Hypothalamus (tissue), 51 donors: ENCODE results near the gene PRM2.

Experiments
- DNase-seq, 51 donors: peaks; one replicate each; lab custom pipeline; 2025; lab: John Stamatoyannopoulos, UW

Gene PRM2

GRCh38 chr16:11251525-11252481 is 24.5 kb downstream of the PRM2 start:
- no peak for DNase-seq

DNA sequence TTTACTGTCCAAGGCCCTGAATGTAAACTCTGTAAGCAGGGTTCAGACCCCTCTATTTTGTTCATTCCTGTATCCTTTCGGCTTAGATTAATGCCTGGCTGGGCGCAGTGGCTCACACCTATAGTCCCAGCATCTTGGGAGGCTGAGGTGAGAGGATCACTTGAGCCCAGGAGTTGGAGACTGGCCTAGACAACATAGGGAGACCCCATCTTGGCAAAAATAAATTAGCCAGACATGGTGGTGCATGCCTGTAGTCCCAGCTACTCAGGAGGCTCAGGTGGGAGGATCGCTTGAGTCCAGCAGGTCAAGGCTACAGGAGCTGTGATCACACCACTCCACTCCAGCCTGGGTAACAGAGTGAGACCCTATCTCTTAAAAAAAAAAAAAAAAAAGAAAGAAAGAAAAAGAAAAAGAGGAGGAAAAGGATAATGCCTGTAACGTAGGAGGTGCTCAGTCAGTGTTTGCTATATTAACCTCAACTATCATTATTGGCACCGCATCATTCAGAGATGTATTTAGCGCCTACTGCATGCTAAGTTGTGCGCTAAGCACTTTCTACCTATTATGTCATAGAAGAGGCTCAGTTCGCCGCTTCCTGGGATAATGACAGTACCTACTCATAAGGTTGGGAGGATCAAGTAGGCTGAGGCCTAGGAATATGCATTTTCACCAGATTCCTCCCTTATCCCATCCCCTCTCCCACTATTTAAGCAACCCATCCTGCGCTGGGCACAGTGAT is 25.3 kb downstream of the PRM2 start:
- no peak for DNase-seq

DNA sequence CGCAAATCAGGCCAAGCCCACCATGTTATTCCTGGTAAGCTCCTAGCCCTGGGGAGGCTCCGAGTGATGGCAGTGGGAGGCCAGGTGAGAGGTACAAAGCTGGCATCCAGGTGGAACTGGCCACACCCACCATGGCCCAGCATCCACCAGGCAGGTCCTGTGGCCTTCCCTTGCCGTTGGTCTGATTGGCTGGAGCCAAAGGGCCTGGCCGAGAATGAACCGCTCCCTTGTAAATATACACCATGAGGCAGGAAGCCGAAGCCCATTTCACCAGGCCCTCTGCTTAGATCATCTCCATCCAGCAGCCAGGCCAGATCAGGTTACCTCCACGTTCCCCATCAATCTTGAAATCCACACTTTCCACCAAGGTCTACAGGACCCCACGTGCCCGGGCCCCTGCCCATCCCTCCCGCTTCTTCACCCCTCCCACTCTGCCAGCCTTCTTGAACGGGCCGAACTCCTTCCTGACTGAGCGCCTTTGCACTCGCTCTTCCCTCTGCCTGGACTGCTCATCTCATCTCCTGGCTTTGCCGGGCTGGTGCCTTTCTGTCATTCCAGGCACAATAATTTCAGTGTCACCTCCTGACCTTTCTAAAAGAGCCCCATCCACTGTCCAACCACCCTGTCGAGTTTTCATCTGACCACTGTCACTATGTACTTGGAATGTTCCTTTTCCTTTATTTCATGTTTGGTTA is 26.0 kb downstream of the PRM2 start:
- DNase-seq, result no peak

DNA sequence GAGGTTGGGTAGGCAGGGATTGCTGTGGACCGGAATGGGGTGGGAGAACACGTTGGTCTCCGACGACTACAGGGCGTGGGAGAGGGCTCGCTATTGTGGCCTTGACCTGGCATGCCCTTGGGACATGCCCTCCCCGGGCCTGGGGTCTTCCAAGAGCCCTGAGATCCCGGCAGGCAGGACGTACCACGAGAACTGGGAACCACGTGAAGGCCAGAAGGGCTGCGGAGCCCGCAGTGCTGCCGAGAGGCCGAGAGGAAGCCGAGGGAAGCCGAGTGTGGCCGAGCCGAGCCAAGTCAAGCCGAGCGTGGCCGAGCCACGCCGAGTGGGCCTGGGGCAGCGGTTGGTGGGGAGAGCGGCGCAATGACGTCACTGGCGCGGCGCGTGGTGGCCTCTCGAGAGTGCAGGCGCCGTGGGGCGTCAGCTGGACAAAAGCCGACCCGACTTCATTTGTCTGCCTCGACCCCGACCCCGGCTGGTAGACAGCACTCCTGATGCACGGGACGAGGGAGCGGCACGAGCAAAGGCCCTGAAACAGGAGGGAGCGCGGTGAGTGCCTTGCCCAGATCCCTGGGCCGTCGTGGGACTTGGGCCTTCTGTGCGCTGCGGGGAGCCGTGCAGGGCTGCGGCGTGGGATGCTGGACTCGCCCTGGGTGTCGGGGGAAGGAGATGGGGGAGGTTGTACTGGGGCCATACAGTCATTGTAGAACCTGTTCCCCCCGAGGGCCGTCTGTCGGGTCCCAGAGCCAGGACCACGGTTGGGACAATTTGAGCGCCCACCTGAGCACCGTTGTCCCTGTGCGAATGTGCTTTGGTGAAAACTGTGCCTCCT is 26.8 kb downstream of the PRM2 start:
- DNase-seq, result no peak

DNA sequence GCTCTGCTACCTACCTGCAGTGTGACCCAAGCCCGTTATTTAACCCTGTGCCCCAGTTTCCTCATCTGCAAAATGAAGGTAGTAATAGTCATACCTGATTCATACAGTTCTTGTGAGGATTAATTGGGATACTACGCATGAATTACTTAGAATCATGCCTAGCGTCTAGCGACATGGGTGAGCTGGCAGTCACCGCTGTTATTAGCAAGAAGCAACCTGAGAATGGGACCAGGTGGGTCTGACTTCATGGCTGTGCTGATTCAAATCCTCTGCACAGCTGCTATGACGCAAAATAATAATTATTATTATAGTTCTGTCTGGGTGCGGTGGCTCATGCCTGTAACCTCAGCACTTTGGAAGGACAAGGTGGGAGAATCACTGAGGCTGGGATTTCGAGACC is 28.1 kb downstream of the PRM2 start:
- DNase-seq, result peak in 1 of 51 donors; percentile 100

DNA sequence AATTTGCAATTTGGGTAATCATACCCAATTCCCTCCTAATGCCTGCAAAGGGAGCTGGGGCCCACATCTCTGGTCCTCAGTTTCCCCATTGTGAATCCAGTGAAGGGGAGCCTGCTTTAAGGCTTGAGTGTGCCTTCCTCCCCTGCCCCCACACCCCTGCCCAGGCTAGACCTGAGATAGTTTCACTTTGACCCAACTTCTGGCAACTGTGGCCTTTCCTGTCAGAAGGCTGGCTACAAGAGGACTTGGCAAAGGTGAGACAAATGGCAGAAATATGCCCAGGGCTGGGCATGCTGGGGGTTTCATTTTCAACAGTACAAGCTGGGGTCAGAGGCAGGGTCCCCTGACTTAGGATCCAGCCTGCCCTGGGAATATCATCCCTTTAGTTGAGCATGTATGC is 30.3 kb downstream of the PRM2 start:
- no peak for DNase-seq

DNA sequence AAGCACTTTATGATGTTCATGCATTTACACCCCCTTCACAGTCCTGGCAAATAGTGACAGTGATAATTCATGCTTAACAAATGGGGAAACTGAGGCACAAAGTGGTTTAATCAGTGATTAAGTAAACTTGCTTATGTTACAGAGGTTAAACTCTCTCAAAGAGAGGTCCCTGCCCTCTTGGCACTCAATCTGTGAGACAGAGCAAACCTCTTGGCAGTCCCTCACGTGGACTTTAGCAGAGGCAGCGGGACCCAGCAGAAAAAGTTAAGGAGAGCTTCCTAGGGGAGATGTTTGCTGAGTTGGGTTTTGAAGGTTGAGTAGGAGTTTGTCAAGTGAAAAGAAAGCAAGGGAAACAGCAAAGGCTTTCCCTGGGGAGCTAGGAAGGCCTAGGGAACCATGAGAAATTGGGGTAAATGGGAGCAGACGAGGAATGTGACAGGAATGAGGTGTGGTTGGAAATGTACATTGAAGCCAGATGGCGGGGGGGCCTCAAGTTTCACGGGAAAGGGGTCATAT is 31.0 kb downstream of the PRM2 start:
- DNase-seq, result no peak

- DNase-seq, result no peak
These were observed 33.6 kb downstream of the PRM2 start for GRCh38 chr16:11242658-11243057.

DNA sequence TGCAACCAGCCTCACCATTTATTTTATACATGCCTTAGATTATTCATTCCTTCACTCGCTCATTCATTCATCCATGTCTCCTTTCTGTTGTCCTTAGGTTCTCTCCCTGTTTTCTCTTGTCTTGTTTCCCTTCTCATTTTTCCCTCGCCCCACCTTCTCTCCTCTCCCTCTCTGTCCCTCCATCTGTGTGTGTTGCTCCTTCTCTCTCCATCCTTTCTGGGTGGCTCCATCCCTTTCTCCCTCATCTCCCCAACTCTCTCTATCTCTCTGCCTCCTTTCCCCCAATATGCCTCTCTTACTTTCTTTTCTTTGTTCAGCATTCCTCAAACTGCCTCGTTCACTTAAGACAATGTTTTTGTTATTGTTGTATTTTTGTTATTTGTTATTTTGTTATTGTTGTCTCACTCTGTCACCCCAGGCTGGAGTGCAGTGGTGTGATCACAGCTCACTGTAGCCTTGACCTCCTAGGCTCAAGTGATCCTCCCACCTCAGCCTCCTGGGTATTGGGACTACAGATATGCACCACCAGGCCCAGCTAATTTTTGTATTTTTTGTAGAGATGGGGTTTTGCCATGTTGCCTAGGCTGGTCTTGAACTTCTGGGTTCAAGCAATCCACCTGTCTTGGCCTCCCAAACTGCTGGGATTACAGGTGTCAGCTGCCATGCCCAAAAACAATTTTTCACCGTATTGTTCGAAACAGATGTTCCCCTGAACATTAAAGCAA is 34.6 kb downstream of the PRM2 start:
- DNase-seq, result no peak

- no peak for DNase-seq
These were observed 35.4 kb downstream of the PRM2 start for GRCh38 chr16:11240636-11241473.

DNA sequence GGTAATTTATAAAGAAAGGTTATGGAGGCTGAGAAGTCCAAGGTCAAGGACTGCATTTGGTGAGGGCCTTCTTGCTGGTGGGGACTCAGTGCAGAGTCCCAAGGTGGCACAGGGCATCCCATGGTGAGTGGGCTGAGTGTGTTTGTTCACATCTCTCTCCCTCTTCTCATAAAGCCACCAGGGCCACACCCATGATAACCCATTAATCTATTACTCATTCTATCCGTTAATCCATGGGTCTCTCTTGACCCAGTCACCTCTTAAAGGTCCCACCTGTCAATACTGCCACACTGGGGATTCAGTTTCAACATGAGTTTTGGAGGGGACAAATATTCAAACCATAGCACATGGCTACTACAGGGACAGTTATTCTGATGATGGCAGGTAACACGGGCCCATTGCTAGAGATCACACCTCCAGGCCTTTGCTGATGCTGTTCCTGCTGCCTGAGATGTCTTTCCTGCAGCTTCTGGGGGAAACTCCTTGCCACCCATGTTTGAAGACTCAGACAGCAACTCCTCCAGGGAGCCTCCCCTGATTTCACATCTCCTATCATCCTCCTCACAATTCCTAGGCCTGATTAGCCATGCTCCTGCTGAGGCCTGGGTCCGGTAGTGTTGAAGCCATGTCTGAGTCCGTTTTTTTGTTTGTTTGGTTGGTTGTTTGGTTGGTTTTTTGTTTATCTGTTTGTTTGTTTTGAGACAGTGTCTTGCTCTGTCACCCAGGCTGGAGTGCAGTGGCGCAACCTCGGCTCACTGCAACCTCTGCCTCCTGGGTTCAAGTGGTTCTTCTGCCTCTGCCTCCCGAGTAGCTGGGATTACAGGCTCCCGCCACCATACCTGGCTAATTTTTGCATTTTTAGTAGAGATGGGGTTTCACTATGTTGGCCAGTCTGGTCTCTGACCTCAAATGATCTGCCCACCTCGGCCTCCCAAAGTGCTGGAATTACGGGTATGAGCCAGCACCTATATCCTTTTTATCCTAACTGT is 36.3 kb downstream of the PRM2 start:
- DNase-seq, result no peak

DNA sequence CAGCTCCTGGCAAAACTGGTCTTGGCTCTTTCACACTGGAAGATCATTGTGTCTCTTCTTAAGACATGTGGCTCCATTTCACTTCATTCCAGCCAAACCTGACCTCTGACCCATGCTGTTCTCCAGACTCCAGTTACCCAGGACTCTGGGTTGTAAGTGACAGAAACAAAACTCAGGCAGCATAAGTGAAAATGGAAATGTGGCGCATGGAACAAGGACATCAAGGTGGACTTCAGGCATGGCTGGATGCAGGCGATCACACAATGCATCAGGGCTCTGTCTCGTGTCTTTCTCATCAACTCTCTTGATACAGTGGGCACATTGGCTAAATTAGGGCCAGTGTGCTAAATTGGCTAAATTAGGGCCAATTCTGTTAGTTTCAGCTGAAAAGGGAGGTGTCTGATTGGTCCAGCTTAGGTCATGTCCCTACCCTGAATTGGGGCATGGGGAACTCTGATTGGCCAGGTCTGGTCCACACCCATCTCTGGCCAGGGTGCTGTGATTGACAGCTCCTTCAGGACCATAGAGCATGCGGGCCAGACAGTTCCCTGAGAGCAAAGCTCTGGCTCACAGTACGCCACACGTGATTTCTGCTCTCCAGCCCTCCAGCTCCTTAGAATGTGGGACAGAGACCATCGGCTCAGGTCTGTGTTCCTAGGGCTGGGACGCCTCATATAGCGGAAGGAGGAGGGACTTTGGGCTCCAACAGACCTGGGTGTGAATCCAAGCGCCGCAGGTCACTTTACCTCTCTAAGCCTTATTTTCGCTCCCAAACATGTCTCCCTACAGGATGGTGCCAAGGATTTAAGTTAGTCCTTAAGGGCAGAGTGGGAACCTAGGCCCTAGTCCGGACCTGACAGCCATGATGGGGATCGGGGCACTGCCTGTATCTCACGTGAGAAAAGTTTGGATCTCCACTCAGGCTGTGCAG is 37.7 kb downstream of the PRM2 start:
- no peak for DNase-seq

DNA sequence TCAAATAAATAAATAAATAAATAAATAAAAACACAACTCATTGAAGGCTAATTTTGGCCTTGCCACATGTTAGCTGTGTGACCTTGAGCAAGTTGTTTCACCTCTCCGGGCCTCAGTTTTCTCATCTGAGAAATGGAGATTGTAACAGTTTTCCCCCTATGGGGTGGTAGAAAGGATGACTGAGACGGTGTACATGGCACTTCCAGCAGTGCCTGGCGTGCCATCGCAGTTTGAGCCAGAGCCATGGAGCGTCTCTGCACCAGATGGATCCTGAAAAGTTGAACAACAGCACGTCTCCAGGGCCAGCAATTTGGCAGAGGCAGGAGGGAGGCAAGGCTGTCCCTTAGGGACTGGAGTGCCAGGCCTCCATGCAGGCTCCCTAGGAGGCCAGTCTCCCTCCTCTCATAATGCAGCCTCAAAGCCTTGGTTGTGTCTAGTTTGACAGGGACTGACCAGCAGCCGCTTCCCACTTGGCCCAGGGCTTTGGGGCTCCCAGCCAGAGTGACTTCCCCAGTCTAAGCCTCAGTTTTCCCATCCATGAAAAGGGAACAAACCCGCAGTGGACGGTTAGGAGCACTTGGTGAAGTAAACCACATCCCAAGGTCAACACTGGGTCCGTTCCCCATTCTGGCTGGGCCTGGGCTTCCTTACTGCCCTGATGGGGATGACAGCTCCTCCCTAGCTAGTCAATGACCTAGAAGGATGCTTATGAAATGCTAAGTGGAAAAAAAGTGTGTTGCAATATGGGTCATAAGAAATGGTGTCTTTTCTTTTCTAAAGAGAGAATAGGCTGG is 39.6 kb downstream of the PRM2 start:
- DNase-seq, result no peak

DNA sequence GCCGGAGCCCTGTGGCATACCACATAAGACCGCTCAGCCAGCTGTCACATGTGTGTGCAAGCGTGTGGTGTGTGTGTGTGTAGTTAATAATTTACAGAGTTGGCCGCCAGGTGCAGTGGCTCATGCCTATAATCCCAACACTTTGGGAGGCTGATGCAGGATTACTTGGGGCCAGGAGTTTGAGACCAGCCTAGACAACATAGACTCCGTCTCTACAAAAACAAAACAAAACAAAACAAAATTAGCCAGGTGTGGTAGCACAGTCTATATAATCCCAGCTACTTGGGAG is 40.6 kb downstream of the PRM2 start:
- no peak for DNase-seq

GRCh38 chr16:11234884-11235702 is 41.2 kb downstream of the PRM2 start:
- DNase-seq, result no peak
